Measurements from ENCODE around the gene SBSN. TPM values are rescaled to one million over a fixed set of nuclear protein-coding genes. Genes with fewer than 3 reads are reported as not detected.

SBSN gene
- total and polyA plus RNA-seq, 4 donors, result not detected

DNA sequence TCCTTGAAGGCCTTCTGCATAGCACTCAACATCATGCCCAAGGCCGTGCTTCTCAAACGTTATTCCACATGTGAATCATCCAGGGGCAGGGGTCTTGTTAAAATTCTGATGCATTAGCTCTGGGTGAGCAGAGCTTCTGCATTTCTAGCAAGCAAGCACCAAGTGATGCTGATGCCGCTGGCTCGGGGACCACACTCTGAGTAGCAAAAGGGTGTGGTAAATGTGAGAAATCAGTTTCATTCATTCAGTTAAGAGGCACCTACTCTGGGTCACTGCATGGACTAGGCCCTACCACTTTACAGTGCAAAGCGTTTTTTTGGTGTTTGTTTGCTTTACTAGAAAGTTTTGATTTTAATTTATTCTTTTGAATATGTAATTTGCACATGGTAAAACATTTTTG lies 45.0 kb downstream of the SBSN start:
- Histone ChIP-seq H3K27ac (ENCODE audit: low read depth in 1 of 2, low read length in 2 of 2) (no peak overlapping the region), H3K9me3 (ENCODE audit: control insufficient read depth in 4 of 4, low read length in 3 of 4) (no peaks in the 10 kb centered on the region), H3K4me1 (ENCODE audit: control insufficient read depth in 4 of 4, insufficient read depth in 4 of 4, low read length in 3 of 4) (peaks cover 0 to 15% (median 7%) of the 10 kb centered on the region in 4 donors), H3K9ac (ENCODE audit: low read depth in 1 of 2, low read length in 2 of 2) (no peak overlapping the region), H3K27me3 (ENCODE audit: control insufficient read depth in 4 of 4, insufficient read depth in 4 of 4, low read length in 3 of 4) (no peaks in the 10 kb centered on the region), H3K4me3 (ENCODE audit: low read depth in 1 of 3, low read length in 3 of 3) (no peak overlapping the region), H3K36me3 (ENCODE audit: control insufficient read depth in 4 of 4, insufficient read depth in 3 of 4, low read depth in 1 of 4, low read length in 3 of 4) (no peaks in the 10 kb centered on the region)
- no peak for TF ChIP-seq ZBTB33 (IDR thresholded peaks at IDR 0.05)
- no peak for TF ChIP-seq EGR1 (IDR thresholded peaks at IDR 0.05; ENCODE audit: low read depth in 2 of 2)
- no peak for TF ChIP-seq RXRA (IDR thresholded peaks at IDR 0.05)
- TF ChIP-seq RAD21 (IDR thresholded peaks at IDR 0.05), result no peak
- no peak for TF ChIP-seq MAX (IDR thresholded peaks at IDR 0.05)
- TF ChIP-seq HNF4A (conservative IDR thresholded peaks at IDR 0.05), result no peak
- no peak for TF ChIP-seq FOXA2 (IDR thresholded peaks at IDR 0.05)
- no peak for TF ChIP-seq FOXA1 (IDR thresholded peaks at IDR 0.05)
- TF ChIP-seq CTCF (IDR thresholded peaks at IDR 0.05; ENCODE audit: low read depth, low read length, missing input control), result no peak
- no peak for TF ChIP-seq YY1 (IDR thresholded peaks at IDR 0.05)
- no peak for TF ChIP-seq GABPA (IDR thresholded peaks at IDR 0.05 in 1 of 2, conservative IDR thresholded peaks at IDR 0.05 in 1 of 2)
- DNase-seq (ENCODE audit: low spot score), result no peak
- 83% methylated on average over 5 of the region's 5 CpGs for WGBS

GRCh38 chr19:35478794-35479677 lies 49.1 kb downstream of the SBSN start:
- H3K9ac ChIP-seq (ENCODE audit: low read depth in 1 of 2, low read length in 2 of 2), result no peak overlapping the region
- H3K36me3 ChIP-seq (ENCODE audit: control insufficient read depth in 4 of 4, insufficient read depth in 3 of 4, low read depth in 1 of 4, low read length in 3 of 4), result no peaks in the 10 kb centered on the region
- 86% methylated on average over 21 of the region's 21 CpGs for WGBS
- H3K27me3 ChIP-seq (ENCODE audit: control insufficient read depth in 4 of 4, insufficient read depth in 4 of 4, low read length in 3 of 4), result no peaks in the 10 kb centered on the region
- no peak overlapping the region for H3K27ac ChIP-seq (ENCODE audit: low read depth in 1 of 2, low read length in 2 of 2)
- DNase-seq (ENCODE audit: low spot score), result no peak
- TF ChIP-seq HNF4A (conservative IDR thresholded peaks at IDR 0.05), result no peak
- TF ChIP-seq SP1 (IDR thresholded peaks at IDR 0.05), result no peak
- TF ChIP-seq GABPA (IDR thresholded peaks at IDR 0.05 in 1 of 2, conservative IDR thresholded peaks at IDR 0.05 in 1 of 2), result no peak
- TF ChIP-seq REST (IDR thresholded peaks at IDR 0.05), result no peak
- no peak for TF ChIP-seq HNF4G (IDR thresholded peaks at IDR 0.05)
- no peaks in the 10 kb centered on the region for H3K4me1 ChIP-seq (ENCODE audit: control insufficient read depth in 4 of 4, insufficient read depth in 4 of 4, low read length in 3 of 4)
- no peak overlapping the region for H3K4me3 ChIP-seq (ENCODE audit: low read depth in 1 of 3, low read length in 3 of 3)
- H3K9me3 ChIP-seq (ENCODE audit: control insufficient read depth in 4 of 4, low read length in 3 of 4), result no peaks in the 10 kb centered on the region
